Stimulated activated naive CD8-positive, alpha-beta T cell treated with anti-CD3 and anti-CD28 coated beads, Interleukin-15, Interleukin-2, amounts not matched to agents 100 U/mL and 50 U/mL, for 24 hours (primary cell): ENCODE measurements around the gene TSPAN9.
A peak's percentile ranks its signal among the peaks of the same experiment; 100 is the strongest.

ENCODE experiments used
- ATAC-seq: fragments of 150-1000 bp; cut with Tn5 transposase; one replicate; pipeline ENCODE4 v1.10.0; 2021
- DNase-seq: peaks from one replicate; pipeline ENCODE4 v3.0.0; 2021

TSPAN9 gene

GRCh38 chr12:3076730-3077571 lies at the start of gene TSPAN9:
TSS of gene TSPAN9 (plus strand) at chr12:3077379. CDS start at chr12:3201194, 123,815 bp downstream.
- peak; percentile 83 for ATAC-seq
- peak; percentile 79 for DNase-seq

GRCh38 chr12:3028108-3028507 lies 49.1 kb upstream of the TSPAN9 start:
- DNase-seq (no peak), ATAC-seq (no peak)

- no peak for DNase-seq
- ATAC-seq, result no peak
These were observed 46.3 kb upstream of the TSPAN9 start for GRCh38 chr12:3030821-3031429.

- DNase-seq, result no peak
- ATAC-seq, result no peak
These were observed 45.0 kb upstream of the TSPAN9 start for GRCh38 chr12:3032161-3032560.

GRCh38 chr12:3032770-3033538 lies 44.2 kb upstream of the TSPAN9 start:
- no peak for ATAC-seq
- no peak for DNase-seq

- no peak for ATAC-seq
- DNase-seq, result no peak
These were observed 43.7 kb upstream of the TSPAN9 start for GRCh38 chr12:3033539-3033867.

- ATAC-seq, result peak; percentile 65
These were observed 43.0 kb upstream of the TSPAN9 start for GRCh38 chr12:3034067-3034750.

GRCh38 chr12:3035171-3035570 lies 42.0 kb upstream of the TSPAN9 start:
- DNase-seq (no peak), ATAC-seq (no peak)

More at GRCh38 chr12:3034067-3034750, 43.0 kb upstream of the TSPAN9 start:
- peak; percentile 61 for DNase-seq

GRCh38 chr12:3035815-3036702 lies 41.1 kb upstream of the TSPAN9 start:
- ATAC-seq, result no peak
- no peak for DNase-seq

GRCh38 chr12:3036901-3037600 lies 40.1 kb upstream of the TSPAN9 start:
- DNase-seq, result no peak
- no peak for ATAC-seq

GRCh38 chr12:3038166-3038565 lies 39.0 kb upstream of the TSPAN9 start:
- ATAC-seq, result no peak
- DNase-seq, result no peak

GRCh38 chr12:3038926-3039510 lies 38.2 kb upstream of the TSPAN9 start:
- DNase-seq, result no peak
- no peak for ATAC-seq

GRCh38 chr12:3040026-3040656 lies 37.0 kb upstream of the TSPAN9 start:
- DNase-seq (no peak), ATAC-seq (no peak)

- DNase-seq, result no peak
- no peak for ATAC-seq
These were observed 36.3 kb upstream of the TSPAN9 start for GRCh38 chr12:3040663-3041544.

GRCh38 chr12:3041558-3042164 lies 35.5 kb upstream of the TSPAN9 start:
- DNase-seq (peak; percentile 66), ATAC-seq (peak; percentile 75)

- ATAC-seq (no peak), DNase-seq (peak; percentile 17)
These were observed 34.8 kb upstream of the TSPAN9 start for GRCh38 chr12:3042394-3042793.

- no peak for ATAC-seq
- DNase-seq, result no peak
These were observed 34.4 kb upstream of the TSPAN9 start for GRCh38 chr12:3042826-3043225.

- no peak for ATAC-seq
These were observed 33.8 kb upstream of the TSPAN9 start for GRCh38 chr12:3043406-3043805.

More at GRCh38 chr12:3043406-3043805, 33.8 kb upstream of the TSPAN9 start:
- no peak for DNase-seq
